Activated B cell treated with CpG ODN at 0.5 μM for 24 hours (primary cell): ENCODE data around the gene ERICH2. TPM values are rescaled to one million over a fixed set of nuclear protein-coding genes. Genes with fewer than 3 reads are reported as not detected.

Source experiments
- ATAC-seq: fragments of 200-7000 bp; cut with Tn5 transposase; one replicate; pipeline ENCODE4 v1.10.0; 2021; ENCODE audit warnings: low read depth, mild to moderate bottlenecking, moderate library complexity
- CTCF ChIA-PET: fragments of 350-600 bp; sonication (Branson Sonifier 250); formaldehyde crosslinking; loops from one replicate; lab custom pipeline; 2021; ENCODE audit warnings: antibody characterized with exemption; lab: Charles Lee
- POLR2A ChIA-PET: fragments of 350-600 bp; sonication (Branson Sonifier 250); formaldehyde crosslinking; loops from one replicate; lab custom pipeline; 2021; ENCODE audit warnings: antibody characterized with exemption; lab: Charles Lee
- DNase-seq: peaks from one replicate; pipeline ENCODE4 v3.0.0; 2022
- H3K27ac Mint-ChIP-seq: one replicate; pipeline ENCODE4 v1.8.0; 2020; ENCODE audit warnings: mixed read lengths
- H3K27me3 Mint-ChIP-seq: one replicate; pipeline ENCODE4 v1.8.0; 2021; ENCODE audit warnings: mixed read lengths
- H3K36me3 Mint-ChIP-seq: one replicate; pipeline ENCODE4 v1.8.0; 2021; ENCODE audit warnings: low read depth, mixed read lengths
- H3K4me1 Mint-ChIP-seq: one replicate; pipeline ENCODE4 v1.8.0; 2021; ENCODE audit warnings: mixed read lengths
- H3K4me3 Mint-ChIP-seq: one replicate; pipeline ENCODE4 v1.8.0; 2020; ENCODE audit warnings: mild to moderate bottlenecking, mixed read lengths
- H3K9me3 Mint-ChIP-seq: one replicate; pipeline ENCODE4 v1.8.0; 2020; ENCODE audit warnings: mixed read lengths
- intact Hi-C: fragments of 100-400 bp; cut with micrococcal nuclease; formaldehyde crosslinking; loops from one replicate; pipeline ENCODE4 v1.15.1; 2024
- total RNA-seq: library from RNA; stranded (reverse); gene quantifications from 2 replicates; pipeline ENCODE4 v1.2.3, GENCODE V29; 2022
- TF ChIP-seq, protein P1 (sequence below): fragments of 200-600 bp; IDR thresholded peaks from one replicate; pipeline ENCODE4 v1.8.0; 2022; ENCODE audit warnings: antibody characterized with exemption, mild to moderate bottlenecking

The ERICH2 gene
- total RNA-seq, 1 donor from 2014 or later = not detected

DNA sequence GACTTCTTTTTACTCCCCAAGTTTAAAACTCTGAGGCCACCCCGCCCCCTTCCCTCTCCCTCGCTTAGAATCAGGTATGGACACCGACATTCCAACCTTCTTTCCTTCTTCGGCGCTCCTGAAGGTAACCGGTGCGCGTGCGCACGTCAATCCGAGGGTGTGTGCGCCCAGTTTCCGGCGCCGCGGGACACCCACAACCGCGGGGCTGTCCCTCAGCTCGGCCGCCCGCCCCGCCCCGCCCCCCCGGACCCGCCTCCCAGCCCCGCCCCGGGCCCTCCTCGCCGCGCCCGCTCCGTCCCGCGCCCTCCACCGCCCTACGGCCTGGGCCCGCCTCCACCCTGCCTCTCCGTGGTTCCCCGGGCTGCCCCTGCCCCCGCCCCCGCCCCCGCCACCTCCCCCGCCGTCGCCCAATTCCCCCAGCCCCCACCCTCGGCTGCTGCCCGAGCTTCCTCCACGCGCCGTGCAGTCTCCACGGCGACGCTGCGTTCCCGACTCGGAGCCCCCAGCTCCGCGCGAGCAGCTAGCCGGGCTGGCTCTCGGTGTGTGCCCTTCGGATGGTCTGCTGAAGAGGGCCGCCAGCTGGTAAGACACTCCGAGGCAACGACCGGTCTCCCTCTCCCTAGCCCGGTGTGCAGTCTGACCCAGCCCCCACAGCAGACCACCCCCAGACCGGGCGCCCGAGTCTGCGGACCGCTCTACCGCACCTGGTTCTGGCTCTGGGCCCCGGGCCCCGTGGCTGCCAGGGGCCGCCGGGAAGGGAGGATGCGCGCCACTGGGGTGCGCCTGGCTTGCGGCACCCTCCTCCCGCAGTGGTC is 635 bp downstream of the ERICH2 start:
- peaks cover 23% of the 10 kb centered on the region for H3K27me3 Mint-ChIP-seq
- DNase-seq = peak; percentile 49
- peak overlapping the region; percentile 87 for H3K4me3 Mint-ChIP-seq
- H3K36me3 Mint-ChIP-seq = no peaks in the 10 kb centered on the region
- TF ChIP-seq, protein P1, sequence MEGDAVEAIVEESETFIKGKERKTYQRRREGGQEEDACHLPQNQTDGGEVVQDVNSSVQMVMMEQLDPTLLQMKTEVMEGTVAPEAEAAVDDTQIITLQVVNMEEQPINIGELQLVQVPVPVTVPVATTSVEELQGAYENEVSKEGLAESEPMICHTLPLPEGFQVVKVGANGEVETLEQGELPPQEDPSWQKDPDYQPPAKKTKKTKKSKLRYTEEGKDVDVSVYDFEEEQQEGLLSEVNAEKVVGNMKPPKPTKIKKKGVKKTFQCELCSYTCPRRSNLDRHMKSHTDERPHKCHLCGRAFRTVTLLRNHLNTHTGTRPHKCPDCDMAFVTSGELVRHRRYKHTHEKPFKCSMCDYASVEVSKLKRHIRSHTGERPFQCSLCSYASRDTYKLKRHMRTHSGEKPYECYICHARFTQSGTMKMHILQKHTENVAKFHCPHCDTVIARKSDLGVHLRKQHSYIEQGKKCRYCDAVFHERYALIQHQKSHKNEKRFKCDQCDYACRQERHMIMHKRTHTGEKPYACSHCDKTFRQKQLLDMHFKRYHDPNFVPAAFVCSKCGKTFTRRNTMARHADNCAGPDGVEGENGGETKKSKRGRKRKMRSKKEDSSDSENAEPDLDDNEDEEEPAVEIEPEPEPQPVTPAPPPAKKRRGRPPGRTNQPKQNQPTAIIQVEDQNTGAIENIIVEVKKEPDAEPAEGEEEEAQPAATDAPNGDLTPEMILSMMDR = no peak
- POLR2A ChIA-PET = interaction anchor here (1.8 kb wide), 1 partner anchor 158 kb away, joined by 4 read pairs; the partner anchor contains the start of gene GORASP2
- CTCF ChIA-PET = interaction anchor here (2.1 kb wide), 1 partner anchor 42 kb away, joined by 9 read pairs; no protein-coding TSS in a partner anchor
- ATAC-seq = peak; percentile 89
- H3K4me1 Mint-ChIP-seq = peaks cover 14% of the 10 kb centered on the region
- H3K27ac Mint-ChIP-seq = no peak overlapping the region
- H3K9me3 Mint-ChIP-seq = no peaks in the 10 kb centered on the region
- intact Hi-C loops = loop anchor here (2.0 kb wide), 1 partner anchor 44 kb away; no protein-coding TSS in a partner anchor

DNA sequence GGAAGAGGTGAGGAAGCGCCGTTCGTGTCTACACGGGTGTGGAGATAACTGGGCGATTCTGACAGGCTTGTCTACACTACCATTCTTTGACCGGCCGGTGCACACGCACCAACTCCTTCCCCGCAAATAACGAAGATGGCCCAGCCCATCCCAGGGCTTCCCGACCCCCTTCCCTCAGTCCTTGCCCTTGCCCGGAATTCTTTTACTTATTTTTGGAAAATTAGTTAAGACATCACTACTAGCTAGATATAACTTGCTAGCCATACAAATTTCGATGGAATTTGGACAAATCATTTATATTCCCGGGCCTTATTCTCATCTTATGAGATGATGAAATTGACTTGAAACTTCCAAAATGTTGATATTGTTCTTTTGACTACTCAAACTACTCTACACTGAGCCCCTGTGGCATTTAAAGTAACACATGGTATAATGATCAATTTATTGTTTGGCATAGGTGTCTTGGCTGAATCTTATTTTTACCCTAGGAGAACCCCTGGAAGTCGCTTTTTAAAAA is 1.3 kb downstream of the ERICH2 start:
- DNase-seq (no peak), ATAC-seq (no peak)
- peak overlapping the region; percentile 74 for H3K4me3 Mint-ChIP-seq
- no peak overlapping the region for H3K27ac Mint-ChIP-seq
- POLR2A ChIA-PET = no interaction called here
- H3K9me3 Mint-ChIP-seq = no peaks in the 10 kb centered on the region
- intact Hi-C loops = loop anchor here (2.0 kb wide), 1 partner anchor 43 kb away; no protein-coding TSS in a partner anchor
- TF ChIP-seq, protein P1 = no peak
- peaks cover 22% of the 10 kb centered on the region for H3K27me3 Mint-ChIP-seq
- CTCF ChIA-PET = interaction anchor here (1.3 to 2.1 kb wide), 2 partner anchors 12 to 42 kb away, joined by 3 to 9 read pairs; no protein-coding TSS in a partner anchor
- H3K4me1 Mint-ChIP-seq = peaks cover 14% of the 10 kb centered on the region
- H3K36me3 Mint-ChIP-seq = no peaks in the 10 kb centered on the region

GRCh38 chr2:170772295-170772694 is 2.1 kb downstream of the ERICH2 start:
- DNase-seq (no peak), ATAC-seq (no peak)
- H3K4me1 Mint-ChIP-seq = peaks cover 14% of the 10 kb centered on the region
- ChIA-PET POLR2A (no interaction called here), CTCF (interaction anchor here (1.3 to 2.1 kb wide), 2 partner anchors 12 to 41 kb away, joined by 3 to 9 read pairs; no protein-coding TSS in a partner anchor)
- H3K36me3 Mint-ChIP-seq = no peaks in the 10 kb centered on the region
- H3K27ac Mint-ChIP-seq = no peak overlapping the region
- intact Hi-C loops = no loop called here
- H3K9me3 Mint-ChIP-seq = no peaks in the 10 kb centered on the region
- peak overlapping the region; percentile 13 for H3K4me3 Mint-ChIP-seq
- H3K27me3 Mint-ChIP-seq = peaks cover 18% of the 10 kb centered on the region
- TF ChIP-seq, protein P1 = no peak

GRCh38 chr2:170774074-170774473 is 3.9 kb downstream of the ERICH2 start:
- POLR2A ChIA-PET = no interaction called here
- ATAC-seq = no peak
- intact Hi-C loops = no loop called here
- TF ChIP-seq, protein P1 = no peak
- DNase-seq = no peak
- no peak overlapping the region for H3K4me3 Mint-ChIP-seq
- H3K27me3 Mint-ChIP-seq = peaks cover 18% of the 10 kb centered on the region
- H3K27ac Mint-ChIP-seq = no peak overlapping the region
- no peaks in the 10 kb centered on the region for H3K9me3 Mint-ChIP-seq
- CTCF ChIA-PET = interaction anchor here (0.6 kb wide), 1 partner anchor 53 kb away, joined by 3 read pairs; no protein-coding TSS in a partner anchor
- H3K4me1 Mint-ChIP-seq = peaks cover 14% of the 10 kb centered on the region
- H3K36me3 Mint-ChIP-seq = no peaks in the 10 kb centered on the region

GRCh38 chr2:170778900-170779299 is 8.7 kb downstream of the ERICH2 start:
- Mint-ChIP-seq H3K4me3 (no peak overlapping the region), H3K27me3 (peaks cover 9% of the 10 kb centered on the region), H3K4me1 (no peaks in the 10 kb centered on the region), H3K9me3 (no peaks in the 10 kb centered on the region), H3K27ac (no peak overlapping the region), H3K36me3 (no peaks in the 10 kb centered on the region)
- DNase-seq = no peak
- no peak for ATAC-seq
- CTCF ChIA-PET = no interaction called here
- intact Hi-C loops = no loop called here
- POLR2A ChIA-PET = no interaction called here
- TF ChIP-seq, protein P1 = no peak
